ENCODE results near the gene SPOP.
"Not testable (repeated sequence)": the region's sequence is repeated elsewhere in the genome, so short reads cannot be mapped to it uniquely, and the experiment has no call there.

SPOP gene

DNA sequence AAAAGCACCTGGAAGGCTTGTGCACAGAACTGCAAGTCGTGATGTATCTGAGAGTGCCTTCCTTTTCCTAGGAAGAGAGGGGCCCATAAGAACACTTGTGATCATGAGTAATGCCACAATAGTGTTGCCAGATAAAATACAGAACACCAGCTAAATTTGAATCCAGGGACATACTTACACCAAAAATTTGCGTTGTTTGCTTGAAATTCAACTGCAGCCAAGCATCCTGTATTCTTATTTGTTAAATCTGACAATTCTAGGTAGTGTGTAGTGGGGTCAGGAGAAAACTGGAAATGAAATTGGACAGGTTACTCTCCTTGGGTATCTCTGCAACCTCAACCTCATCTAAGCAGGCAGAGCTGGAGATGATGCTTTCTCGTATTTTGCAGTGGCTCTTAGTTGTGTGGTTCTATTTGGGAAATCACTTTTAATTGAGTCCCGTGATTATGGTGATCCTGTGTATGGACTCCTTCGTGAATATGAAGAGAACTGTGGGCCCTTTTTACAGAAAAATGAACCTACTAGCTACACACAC lies 17.9 kb upstream of the SPOP start:
- DNase-seq (no peak), ATAC-seq (peak; percentile 27)

GRCh38 chr17:49694847-49695697 lies 17.2 kb upstream of the SPOP start:
- ATAC-seq (peak; percentile 7), DNase-seq (peak; percentile 85)

DNA sequence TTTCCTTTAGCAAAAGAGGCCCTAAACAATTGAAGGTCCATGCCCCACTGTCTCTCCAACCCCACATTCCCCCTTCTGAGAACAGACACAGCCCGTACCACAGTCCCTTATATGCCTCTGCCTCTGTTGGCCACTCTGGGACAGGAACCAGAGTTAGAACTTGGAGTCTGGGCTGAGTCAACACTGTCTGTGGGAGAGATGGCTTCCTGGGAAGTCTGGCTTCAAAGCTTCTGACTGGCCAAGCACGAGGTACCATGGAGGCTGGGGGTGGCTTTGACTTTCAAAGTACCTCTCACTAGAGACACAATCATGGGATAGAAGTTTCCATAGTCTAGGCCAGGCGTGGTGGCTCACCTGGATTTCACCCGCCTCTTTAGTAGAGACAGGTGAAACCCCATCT lies 14.9 kb upstream of the SPOP start:
- no peak for ATAC-seq

DNA sequence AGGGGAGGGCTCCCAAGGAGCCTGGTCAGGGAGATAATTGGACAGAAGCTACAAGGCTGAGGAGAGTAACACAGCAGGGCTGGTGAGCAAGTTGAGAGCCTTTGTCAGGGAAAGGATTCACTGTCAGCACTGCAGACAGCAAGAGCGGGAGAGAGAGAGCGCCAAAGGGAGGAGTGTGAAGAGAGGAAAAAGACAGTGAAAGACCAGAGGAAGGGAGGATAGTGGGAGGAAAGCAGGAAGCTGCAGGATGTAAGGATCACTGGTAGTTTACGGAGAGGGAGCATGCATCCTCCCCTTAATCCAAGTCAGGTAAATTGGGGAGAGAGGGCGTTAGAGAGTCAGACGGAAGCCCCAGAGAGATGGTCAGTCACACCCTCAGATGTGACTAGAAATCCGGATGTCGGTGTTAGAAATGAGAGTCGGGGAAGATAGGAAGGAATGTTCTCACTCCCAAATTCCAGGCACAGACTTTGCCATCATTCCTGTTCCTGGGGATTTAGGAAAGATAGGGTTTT lies 13.8 kb upstream of the SPOP start:
- no peak for ATAC-seq
- DNase-seq, result no peak

More for the DNA sequence above, 14.9 kb upstream of the SPOP start:
- no peak for DNase-seq

DNA sequence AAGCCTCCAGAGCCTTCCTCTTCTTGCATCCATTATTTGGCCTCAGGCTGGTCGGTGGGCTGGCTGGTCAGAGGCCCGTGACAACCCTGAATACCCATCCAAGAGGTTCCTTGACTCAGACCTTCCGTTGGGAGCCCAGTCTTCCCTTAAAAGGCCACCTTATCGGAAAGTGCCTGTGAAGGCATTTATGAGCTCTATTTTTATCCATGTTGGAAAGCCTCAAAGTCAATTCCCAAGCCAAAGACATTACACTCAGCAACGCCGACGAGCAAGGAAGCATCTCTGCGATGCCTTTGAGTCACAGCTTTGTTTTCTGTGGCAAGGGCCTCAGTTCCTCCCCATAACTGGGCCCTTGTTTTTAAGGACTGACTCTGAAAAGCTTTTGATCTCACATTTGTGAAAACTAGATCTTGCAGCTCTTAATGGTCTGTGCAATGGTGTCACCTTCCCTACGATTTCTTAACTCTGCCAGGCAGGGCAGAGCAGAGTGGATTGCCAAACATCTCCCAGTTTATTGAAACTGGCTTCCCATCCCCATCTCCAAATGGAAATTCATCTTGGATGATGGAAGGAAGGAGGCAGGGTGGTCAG lies 13.3 kb upstream of the SPOP start:
- no peak for DNase-seq

GRCh38 chr17:49690256-49690655 lies 12.4 kb upstream of the SPOP start:
- ATAC-seq, result no peak
- DNase-seq, result no peak

More for the DNA sequence above, 13.3 kb upstream of the SPOP start:
- no peak for ATAC-seq

DNA sequence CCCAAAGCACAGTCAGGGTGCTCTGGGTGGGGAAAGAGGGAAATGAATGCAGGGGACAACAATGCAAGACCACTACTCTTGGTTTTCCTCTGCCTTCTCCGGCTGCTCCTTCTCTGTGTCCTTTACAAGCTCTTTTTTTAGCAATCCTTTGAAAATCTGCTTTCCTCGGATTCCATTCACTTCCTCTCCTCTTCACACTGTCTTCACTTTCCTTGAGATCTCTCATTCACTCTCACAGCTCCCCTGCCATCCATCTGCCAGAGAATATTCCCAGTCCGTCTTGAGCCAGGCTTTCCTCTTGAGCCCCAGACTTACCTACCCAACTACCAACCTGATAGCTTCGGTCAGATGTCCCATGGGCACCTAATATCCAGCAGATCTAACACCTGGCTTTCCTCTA lies 11.0 kb upstream of the SPOP start:
- DNase-seq, result no peak
- no peak for ATAC-seq

DNA sequence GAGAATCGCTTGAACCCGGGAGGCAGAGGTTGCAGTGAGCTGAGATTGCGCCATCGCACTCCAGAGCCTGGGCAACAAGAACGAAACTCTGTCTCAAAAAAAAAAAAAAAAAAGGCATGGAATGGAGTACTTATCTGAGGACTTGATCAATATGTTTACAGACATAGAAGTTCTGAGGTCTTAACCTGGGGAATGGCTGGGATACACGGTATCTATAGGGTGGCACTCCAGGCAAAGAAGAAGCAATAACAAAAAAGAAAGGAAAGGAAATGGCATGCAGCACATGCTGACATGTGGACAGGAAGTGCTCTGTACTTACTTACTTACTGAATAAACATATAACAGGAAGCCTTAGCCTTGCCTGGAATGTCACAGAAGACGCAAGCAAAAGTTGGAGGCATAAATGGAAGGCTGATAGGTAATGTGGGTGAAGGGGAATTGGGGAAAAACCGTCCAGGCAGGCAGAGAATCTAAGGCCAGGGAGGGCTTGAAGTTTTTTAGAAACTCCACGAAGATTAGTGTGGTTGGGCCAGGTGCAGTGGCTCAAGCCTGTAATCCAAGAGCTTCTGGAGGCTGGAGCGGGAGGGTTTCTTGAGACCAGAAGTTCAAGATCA lies 10.1 kb upstream of the SPOP start:
- ATAC-seq, result peak; percentile 33
- DNase-seq, result no peak

- DNase-seq, result no peak
- ATAC-seq, result no peak
Observed at GRCh38 chr17:49681106-49681979, 3.4 kb upstream of the SPOP start.

DNA sequence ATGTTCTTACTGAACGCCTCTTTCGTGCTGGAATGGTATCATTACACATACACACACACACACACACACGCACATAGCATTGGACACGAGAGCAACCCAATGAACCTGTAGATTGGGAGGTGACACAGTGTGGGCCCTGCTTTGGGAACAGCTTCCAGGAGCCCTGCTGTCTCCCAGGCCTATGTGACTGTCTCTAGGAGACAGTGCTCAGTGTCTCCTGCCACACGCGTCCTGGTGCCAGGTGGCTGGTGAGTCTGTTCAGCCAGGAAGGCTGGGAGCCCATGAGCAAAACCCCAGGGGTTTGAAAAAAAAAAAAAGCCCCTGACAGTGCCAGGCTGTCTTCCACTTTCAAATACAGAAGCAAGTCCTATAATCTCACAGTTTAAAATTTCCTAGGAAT lies 2.4 kb upstream of the SPOP start:
- ATAC-seq (no peak), DNase-seq (no peak)

DNA sequence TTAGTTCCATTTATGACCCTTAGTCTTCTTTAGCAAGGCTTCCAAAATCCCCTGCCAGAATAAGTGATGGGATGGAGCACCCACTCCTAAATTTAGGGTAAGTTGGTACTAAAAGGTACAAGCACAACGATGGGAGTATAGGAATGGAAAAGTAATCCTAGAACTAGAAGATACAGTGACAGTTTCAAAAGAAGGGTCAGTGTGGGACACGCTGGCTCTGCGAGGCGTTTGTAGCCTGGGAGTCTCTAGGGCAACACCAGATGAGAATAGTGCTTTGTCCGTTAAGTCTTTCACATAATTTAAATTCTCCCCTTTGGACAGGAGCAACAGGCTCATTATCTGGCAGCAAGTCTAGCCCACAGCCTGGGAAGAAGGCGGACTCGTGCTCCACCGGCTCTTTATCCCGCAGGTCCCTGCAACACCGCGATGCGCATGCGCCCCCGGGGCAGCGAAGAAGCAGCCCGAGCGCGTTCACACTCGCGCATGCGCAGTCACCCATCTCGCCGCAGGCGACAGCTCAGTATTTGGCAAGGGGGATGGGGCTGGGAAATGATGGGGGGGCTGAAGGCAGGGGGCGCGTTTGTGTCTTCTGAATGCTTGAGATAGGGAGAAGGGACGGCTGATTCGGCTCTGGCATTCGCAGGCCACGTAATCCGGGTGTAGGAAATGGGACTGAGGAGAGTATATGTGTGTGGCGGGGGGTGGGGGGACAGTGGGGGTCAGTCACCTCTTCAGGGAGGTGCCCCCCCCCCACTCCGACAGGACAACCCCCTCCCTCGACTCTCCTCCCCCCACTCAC lies 564 bp downstream of the SPOP start:
- DNase-seq (peak; percentile 99), ATAC-seq (peak; percentile 64)

DNA sequence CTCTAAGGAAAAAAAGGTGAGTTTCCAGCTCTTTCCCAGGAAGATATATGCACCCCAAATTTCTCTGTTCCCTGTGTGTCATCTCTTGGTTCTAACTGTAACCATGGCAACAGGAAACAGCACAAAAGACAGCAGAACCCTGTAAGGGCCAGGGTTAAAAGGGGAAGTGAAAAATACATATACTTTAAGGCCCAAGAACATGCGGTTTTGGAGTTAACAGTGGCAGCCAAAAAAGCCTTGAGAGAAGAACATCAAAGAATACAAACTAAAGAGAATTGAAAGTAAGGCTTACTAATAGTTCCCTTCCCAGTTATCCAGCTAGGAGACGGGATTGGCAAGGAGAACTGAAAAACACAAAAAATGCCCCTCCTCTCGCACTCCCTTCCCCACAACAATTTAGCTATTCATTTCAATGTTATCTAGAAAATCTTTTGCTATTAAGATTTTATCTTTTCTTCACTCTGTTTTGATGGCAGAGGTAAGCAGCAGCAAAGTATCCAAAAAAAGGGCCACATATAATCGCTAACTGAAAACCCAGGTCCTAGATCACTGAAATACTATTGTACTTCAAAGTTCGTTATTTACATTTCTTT lies 1.5 kb downstream of the SPOP start:
- DNase-seq (no peak), ATAC-seq (no peak)

GRCh38 chr17:49674507-49674906 lies 3.4 kb downstream of the SPOP start:
- DNase-seq (no peak), ATAC-seq (no peak)

- not testable (repeated sequence) for ATAC-seq, DNase-seq
Observed at GRCh38 chr17:49673679-49674078, 4.2 kb downstream of the SPOP start.

GRCh38 chr17:49670641-49671040 lies 7.3 kb downstream of the SPOP start:
- ATAC-seq (no peak), DNase-seq (no peak)

GRCh38 chr17:49670002-49670401 lies 7.9 kb downstream of the SPOP start:
- no peak for ATAC-seq
- DNase-seq, result no peak

- no peak for ATAC-seq
- DNase-seq, result no peak
Observed at GRCh38 chr17:49667854-49668253, 10.0 kb downstream of the SPOP start.

GRCh38 chr17:49664706-49665211 lies 13.1 kb downstream of the SPOP start:
- DNase-seq, result no peak
- ATAC-seq, result no peak

DNA sequence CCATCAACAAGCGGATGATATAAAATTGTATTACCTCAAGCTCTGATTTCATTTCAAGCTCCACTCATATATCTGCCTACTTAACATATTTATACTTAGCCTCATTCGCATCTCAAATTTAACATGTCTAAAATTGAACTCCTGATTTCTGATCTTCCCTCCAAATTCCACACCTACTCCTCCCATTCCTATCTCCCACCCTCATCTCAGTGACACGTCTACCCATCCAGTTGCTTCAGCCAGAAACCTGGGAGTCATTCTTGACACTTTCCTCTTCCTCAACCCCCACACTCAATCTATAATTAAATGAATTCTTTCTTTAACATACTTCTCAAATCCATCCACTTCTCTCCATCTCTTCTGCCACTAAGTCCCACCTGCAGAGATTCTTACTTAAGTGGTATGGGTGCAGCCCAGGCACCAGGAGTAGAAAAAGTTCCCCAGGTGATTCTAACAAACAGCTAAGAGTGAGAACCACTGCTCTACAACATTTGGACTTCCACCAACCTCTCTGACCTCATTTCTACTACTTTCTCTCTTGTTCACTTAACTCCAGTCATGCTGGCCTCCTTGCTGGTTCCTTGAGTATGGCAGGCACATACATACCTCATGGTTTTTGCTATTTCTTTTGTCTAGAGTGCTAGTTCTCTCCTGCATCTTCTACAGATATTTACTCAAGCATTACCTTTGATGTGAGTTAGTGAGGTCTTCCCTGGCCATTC lies 18.1 kb downstream of the SPOP start:
- DNase-seq, result no peak
- no peak for ATAC-seq

DNA sequence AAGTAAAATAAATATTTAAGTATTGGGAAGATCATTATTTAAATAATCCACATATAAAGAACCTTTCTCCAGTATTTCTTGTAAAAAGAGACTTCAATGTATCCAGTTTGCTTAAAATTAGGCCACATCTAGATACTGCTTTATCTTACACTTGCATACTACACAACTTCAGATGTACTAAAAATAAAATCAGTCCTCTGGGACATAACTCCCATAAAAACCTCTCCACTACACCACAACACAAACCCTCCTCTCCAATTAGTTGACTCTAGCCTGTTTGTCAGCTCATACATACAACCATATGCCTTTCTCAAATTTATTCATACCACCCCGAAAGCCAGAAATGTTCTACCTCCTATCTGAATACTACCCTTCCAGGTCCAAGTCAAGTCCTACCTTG lies 21.6 kb downstream of the SPOP start:
- ATAC-seq, result no peak
- no peak for DNase-seq
